IMR-90 (cell line): ENCODE measurements around the gene RUNX1. TPM values are rescaled to one million over a fixed set of nuclear protein-coding genes. Genes with fewer than 3 reads are reported as not detected.
A peak's percentile ranks its signal among the peaks of the same experiment; 100 is the strongest.

Source experiments
- ATAC-seq: fragments of 200-7000 bp; cut with Tn5 transposase; 2 replicates; pipeline ENCODE4 v1.9.1; 2020; ENCODE audit warnings: low read depth, mild to moderate bottlenecking, moderate library complexity
- BruUV-seq: library from RNA; stranded (reverse); fragments of 400-500 nt; replicated peaks from 2 replicates; lab custom pipeline; 2021; lab: Mats Ljungman, UMichigan
- CTCF ChIA-PET: fragments of 300-600 bp; formaldehyde crosslinking; extraction: SDS; loops from one replicate; lab custom pipeline; 2021; ENCODE audit warnings: antibody characterized with exemption; lab: Yijun Ruan, JAX
- POLR2A ChIA-PET: fragments of 300-600 bp; sonication (Branson Sonifier 250); formaldehyde crosslinking; loops from one replicate; lab custom pipeline; 2022; ENCODE audit warnings: antibody characterized with exemption; ENCODE audit not compliant: unreplicated experiment; lab: Charles Lee
- DNase-seq: peaks from one replicate; pipeline ENCODE4 v3.0.0; 2013
- H2AFZ ChIP-seq: replicated peaks from 2 replicates; pipeline ENCODE3; 2013; ENCODE audit warnings: low read length, mild to moderate bottlenecking; ENCODE audit not compliant: poor library complexity
- H2AK5ac ChIP-seq: 2 replicates; pipeline ENCODE4 v1.6.1; 2013; ENCODE audit warnings: low read depth, low read length, inconsistent platforms
- H2AK9ac ChIP-seq: replicated peaks from 2 replicates; pipeline ENCODE3; 2013; ENCODE audit warnings: mild to moderate bottlenecking, low read depth, low read length, moderate library complexity; ENCODE audit not compliant: poor library complexity
- H2BK120ac ChIP-seq: 2 replicates; pipeline ENCODE4 v1.6.1; 2013; ENCODE audit warnings: low read depth, low read length, inconsistent platforms
- H2BK15ac ChIP-seq: 3 replicates; pipeline ENCODE4 v1.6.1; 2013; ENCODE audit warnings: low read depth, low read length, inconsistent platforms
- H2BK20ac ChIP-seq: 2 replicates; pipeline ENCODE4 v1.6.1; 2013; ENCODE audit warnings: low read depth, mild to moderate bottlenecking, inconsistent platforms, low read length, moderate library complexity
- H2BK5ac ChIP-seq: 2 replicates; pipeline ENCODE4 v1.6.1; 2013; ENCODE audit warnings: mild to moderate bottlenecking, low read depth, low read length, inconsistent platforms; ENCODE audit not compliant: poor library complexity, severe bottlenecking
- H3K14ac ChIP-seq: replicated peaks from 2 replicates; pipeline ENCODE4 v1.6.1; 2013; ENCODE audit warnings: low read depth, low read length, inconsistent platforms
- H3K18ac ChIP-seq: 2 replicates; pipeline ENCODE4 v1.6.1; 2013; ENCODE audit warnings: low read depth, low read length, control low read depth
- H3K23ac ChIP-seq: 2 replicates; pipeline ENCODE4 v1.6.1; 2013; ENCODE audit warnings: low read depth, low read length, inconsistent platforms
- H3K27ac ChIP-seq: 2 replicates; pipeline ENCODE4 v1.5.1; 2013; ENCODE audit warnings: mild to moderate bottlenecking, control low read depth, low read length; ENCODE audit not compliant: insufficient read depth
- H3K27me3 ChIP-seq: 2 replicates; pipeline ENCODE4 v1.6.1; 2013; ENCODE audit warnings: low read length; ENCODE audit not compliant: control insufficient read depth, insufficient read depth
- H3K36me3 ChIP-seq: 2 replicates; pipeline ENCODE4 v1.6.1; 2013; ENCODE audit warnings: low read length, mixed read lengths; ENCODE audit not compliant: control insufficient read depth, insufficient read depth
- H3K4ac ChIP-seq: 2 replicates; pipeline ENCODE4 v1.6.1; 2013; ENCODE audit warnings: low read depth, low read length, inconsistent platforms
- H3K4me1 ChIP-seq: 2 replicates; pipeline ENCODE4 v1.6.1; 2013; ENCODE audit warnings: low read length, mixed read lengths; ENCODE audit not compliant: control insufficient read depth, insufficient read depth
- H3K4me2 ChIP-seq: 2 replicates; pipeline ENCODE4 v1.6.1; 2013; ENCODE audit warnings: low read depth, mild to moderate bottlenecking, control low read depth, low read length, moderate library complexity
- H3K4me3 ChIP-seq: 2 replicates; pipeline ENCODE4 v1.5.1; 2013; ENCODE audit warnings: low read depth, mild to moderate bottlenecking, control low read depth, low read length, moderate library complexity; ENCODE audit not compliant: insufficient read depth
- H3K56ac ChIP-seq: 2 replicates; pipeline ENCODE4 v1.6.1; 2013; ENCODE audit warnings: low read length, inconsistent platforms; ENCODE audit not compliant: insufficient read depth; ENCODE audit errors: extremely low read depth
- H3K79me1 ChIP-seq, 2 experiments: 2 replicates each; pipeline ENCODE4 v1.6.1; 2013; ENCODE audit warnings: low read length in 2 of 2, inconsistent platforms in 1 of 2, low read depth in 1 of 2
- H3K9ac ChIP-seq: 2 replicates; pipeline ENCODE4 v1.6.1; 2013; ENCODE audit warnings: low read depth, low read length, control low read depth
- H3K9me1 ChIP-seq: 2 replicates; pipeline ENCODE4 v1.6.1; 2013; ENCODE audit warnings: low read length, inconsistent platforms; ENCODE audit not compliant: insufficient read depth
- H3K9me3 ChIP-seq: 2 replicates; pipeline ENCODE4 v1.6.1; 2013; ENCODE audit warnings: low read length; ENCODE audit not compliant: control insufficient read depth, insufficient read depth
- H4K20me1 ChIP-seq: 2 replicates; pipeline ENCODE4 v1.6.1; 2013; ENCODE audit warnings: low read length, inconsistent platforms; ENCODE audit not compliant: insufficient read depth
- H4K5ac ChIP-seq: 2 replicates; pipeline ENCODE4 v1.6.1; 2013; ENCODE audit warnings: mild to moderate bottlenecking, low read depth, low read length, control low read depth
- H4K8ac ChIP-seq, 2 experiments: 2 replicates each; pipeline ENCODE4 v1.6.1; 2013; ENCODE audit warnings: low read depth in 2 of 2, low read length in 2 of 2, control low read depth in 1 of 2, inconsistent platforms in 1 of 2
- H4K91ac ChIP-seq: 2 replicates; pipeline ENCODE4 v1.6.1; 2013; ENCODE audit warnings: low read depth, low read length, inconsistent platforms; ENCODE audit not compliant: insufficient read depth
- CEBPB ChIP-seq: IDR thresholded peaks from 2 replicates; pipeline ENCODE4 v1.6.1; 2012; ENCODE audit warnings: low read depth, low read length, improper control_type of control experiment
- CHD1 ChIP-seq: IDR thresholded peaks from 2 replicates; pipeline ENCODE4 v1.6.1; 2012; ENCODE audit warnings: low read depth, low read length, improper control_type of control experiment
- NFE2L2 ChIP-seq: fragments of 150-350 bp; IDR thresholded peaks from 2 replicates; pipeline ENCODE4 v1.6.1; 2016; ENCODE audit warnings: low read depth, mild to moderate bottlenecking, low read length
- POLR2A ChIP-seq: IDR thresholded peaks from 2 replicates; pipeline ENCODE4 v1.6.1; 2012; ENCODE audit warnings: mild to moderate bottlenecking, low read depth, low read length
- RCOR1 ChIP-seq: IDR thresholded peaks from 2 replicates; pipeline ENCODE4 v1.6.1; 2012; ENCODE audit warnings: mild to moderate bottlenecking, low read length, improper control_type of control experiment; ENCODE audit not compliant: insufficient replicate concordance
- RFX5 ChIP-seq: IDR thresholded peaks from 2 replicates; pipeline ENCODE4 v1.8.0; 2012; ENCODE audit warnings: low read depth, mild to moderate bottlenecking, low read length, moderate library complexity
- WGBS, 2 experiments: methylation state at CpG; one replicate each; pipeline versions ENCODE4 v1.1.5 to v1.1.7; 2013; ENCODE audit warnings: missing lambda C conversion rate in 2 of 2; ENCODE audit not compliant: insufficient read length in 1 of 2; ENCODE audit errors: extremely low coverage in 2 of 2; 5-methylcytosine and 5-hydroxymethylcytosine counted together
- dilution Hi-C: fragments of 300-500 bp; cut with HindIII; formaldehyde crosslinking; loops from one replicate; pipeline ENCODE4 v1.14.3; 2018; ENCODE audit warnings: low sequenced_read_pairs; ENCODE audit not compliant: unreplicated experiment
- in situ Hi-C: fragments of 300-500 bp; cut with MboI; formaldehyde crosslinking; loops from 3 replicates; pipeline ENCODE4 v1.14.3; 2019; ENCODE audit warnings: low sequenced_read_pairs, inconsistent platforms, mixed read lengths
- intact Hi-C: fragments of 100-400 bp; cut with micrococcal nuclease; formaldehyde crosslinking; loops from 2 replicates; pipeline ENCODE4 v1.10.0; 2022
- polyA plus RNA-seq, 3 experiments: library from polyadenylated mRNA; depleted of rRNA; stranded (reverse); fragments of >200 nt; gene quantifications; 2 replicates each; pipeline ENCODE4 v1.2.3, GENCODE V29; 2012; ENCODE audit warnings: low replicate concordance in 1 of 3
- total RNA-seq: library from RNA; depleted of rRNA; stranded (reverse); fragments of >200 nt; gene quantifications from 2 replicates; pipeline ENCODE4 v1.2.3, GENCODE V29; 2012
- TF ChIP-seq, protein P1 (sequence below): conservative IDR thresholded peaks from 2 replicates; pipeline ENCODE4 v1.5.1; 2012; ENCODE audit warnings: mild to moderate bottlenecking, low read depth, low read length, improper control_type of control experiment
- TF ChIP-seq, protein P2 (sequence below): fragments of 150-350 bp; IDR thresholded peaks from 2 replicates; pipeline ENCODE4 v1.6.1; 2017; ENCODE audit warnings: mild to moderate bottlenecking, antibody characterized with exemption, low read length, low read depth

The RUNX1 gene
- total and polyA plus RNA-seq, 2 of the 4 experiments (the other 2 are of a cell fraction): 34.5 to 56.5 TPM

DNA sequence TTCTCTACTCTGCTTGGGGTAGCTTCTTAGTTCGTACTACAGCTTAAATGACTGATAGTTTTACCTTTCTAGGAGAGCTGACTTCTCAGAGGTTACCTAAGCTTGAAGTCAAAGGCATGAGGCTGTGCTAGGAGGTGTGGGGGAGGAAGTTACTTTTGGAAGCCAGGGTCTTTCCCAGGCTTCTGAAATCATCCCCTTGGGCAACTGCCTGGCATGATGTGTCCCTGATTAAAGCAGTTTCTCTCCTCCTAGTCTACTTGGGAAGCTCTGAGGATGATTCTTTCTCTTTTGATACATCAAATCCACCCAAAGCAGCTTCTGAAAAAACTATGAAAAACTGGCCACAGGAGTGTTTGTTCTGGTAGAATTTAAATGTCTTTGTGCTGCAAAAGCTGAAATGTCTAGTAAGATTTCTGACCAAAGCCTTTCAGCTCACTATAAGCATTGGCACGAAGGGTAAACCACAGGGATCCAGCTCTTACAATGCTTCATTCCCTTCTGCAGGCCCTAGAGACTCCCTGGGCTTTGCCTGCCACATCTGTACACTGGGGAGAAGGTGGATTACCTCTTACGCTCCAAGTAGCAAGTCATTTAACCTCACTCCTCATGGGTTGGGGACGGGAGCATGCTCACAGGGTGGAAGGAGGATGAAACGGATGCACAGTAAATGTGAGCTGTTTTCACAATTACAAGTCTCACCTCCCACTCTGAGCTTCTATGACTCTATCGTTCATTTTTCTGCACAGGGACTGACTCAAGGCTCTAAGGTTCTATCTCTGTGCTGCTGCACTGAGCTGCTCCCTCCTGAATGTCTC lies 59.6 kb downstream of the RUNX1 start (continued):
- TF ChIP-seq, protein P1, sequence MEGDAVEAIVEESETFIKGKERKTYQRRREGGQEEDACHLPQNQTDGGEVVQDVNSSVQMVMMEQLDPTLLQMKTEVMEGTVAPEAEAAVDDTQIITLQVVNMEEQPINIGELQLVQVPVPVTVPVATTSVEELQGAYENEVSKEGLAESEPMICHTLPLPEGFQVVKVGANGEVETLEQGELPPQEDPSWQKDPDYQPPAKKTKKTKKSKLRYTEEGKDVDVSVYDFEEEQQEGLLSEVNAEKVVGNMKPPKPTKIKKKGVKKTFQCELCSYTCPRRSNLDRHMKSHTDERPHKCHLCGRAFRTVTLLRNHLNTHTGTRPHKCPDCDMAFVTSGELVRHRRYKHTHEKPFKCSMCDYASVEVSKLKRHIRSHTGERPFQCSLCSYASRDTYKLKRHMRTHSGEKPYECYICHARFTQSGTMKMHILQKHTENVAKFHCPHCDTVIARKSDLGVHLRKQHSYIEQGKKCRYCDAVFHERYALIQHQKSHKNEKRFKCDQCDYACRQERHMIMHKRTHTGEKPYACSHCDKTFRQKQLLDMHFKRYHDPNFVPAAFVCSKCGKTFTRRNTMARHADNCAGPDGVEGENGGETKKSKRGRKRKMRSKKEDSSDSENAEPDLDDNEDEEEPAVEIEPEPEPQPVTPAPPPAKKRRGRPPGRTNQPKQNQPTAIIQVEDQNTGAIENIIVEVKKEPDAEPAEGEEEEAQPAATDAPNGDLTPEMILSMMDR: no peak
- no peak for TF ChIP-seq POLR2A

DNA sequence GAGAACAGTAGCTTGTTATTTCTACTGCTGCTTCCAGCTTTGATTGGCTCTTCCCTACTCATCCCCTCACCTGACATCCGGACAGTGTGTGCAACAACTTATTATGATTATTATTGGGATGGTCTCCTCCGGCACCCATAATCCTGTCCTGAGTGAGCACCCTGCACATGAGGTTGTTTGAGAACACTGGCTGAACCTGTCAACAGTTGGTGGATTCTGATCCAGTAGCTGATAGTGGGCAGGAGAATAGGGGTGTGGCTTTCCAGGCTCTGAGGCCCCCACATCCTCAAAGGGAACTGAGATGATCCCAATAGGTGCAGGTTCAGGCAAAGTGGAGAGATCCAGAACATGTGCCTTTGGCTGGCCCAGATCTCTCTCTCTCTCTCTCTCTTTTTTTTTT lies 60.5 kb downstream of the RUNX1 start:
- Histone ChIP-seq H2BK15ac (0 out of 3 replicates have a peak overlapping the region, but pooled peaks have one; percentile 50), H3K4me2 (no peak overlapping the region), H3K27ac (no peak overlapping the region), H2BK20ac (peak overlapping the region; percentile 9; the same call in 1 of the 2 replicates), H3K18ac (no peak overlapping the region), H3K9ac (no peak overlapping the region), H3K79me1 (peaks cover 0 to 24% of the 10 kb centered on the region in 2 experiments; a peak in 2 of 4 replicates), H2BK120ac (peak overlapping the region; percentile 85; the same call in 1 of the 2 replicates), H3K36me3 (no peaks in the 10 kb centered on the region), H3K9me3 (no peaks in the 10 kb centered on the region), H3K9me1 (peaks cover 23% of the 10 kb centered on the region), H2AFZ (no peak overlapping the region), H3K56ac (no peak overlapping the region), H4K8ac (no peak overlapping the region), H4K5ac (no peak overlapping the region), H3K23ac (peak overlapping the region; percentile 16; the same call in 1 of the 2 replicates), H3K4me3 (no peak overlapping the region), H2BK5ac (no peak overlapping the region), H4K20me1 (no peaks in the 10 kb centered on the region), H3K14ac (no peak overlapping the region), H2AK9ac (no peak overlapping the region), H3K4me1 (peaks cover 11% of the 10 kb centered on the region), H2AK5ac (peak overlapping the region; percentile 70), H3K27me3 (no peaks in the 10 kb centered on the region), H4K91ac (peak overlapping the region; percentile 27; the same call in 1 of the 2 replicates), H3K4ac (peak overlapping the region; percentile 58; the same call in 1 of the 2 replicates)
- intact Hi-C loops (no loop called here), in situ Hi-C loops (no loop called here), dilution Hi-C loops (no loop called here)
- ChIA-PET POLR2A (no interaction called here), CTCF (no interaction called here)
- BruUV-seq: no TSS peak
- DNase-seq (no peak), ATAC-seq (no peak)
- WGBS, 2 experiments: no CpG with 5 or more reads among the region's 2 CpGs
- TF ChIP-seq, protein P1: no peak
- TF ChIP-seq CHD1 (no peak), RFX5 (no peak), NFE2L2 (no peak), RCOR1 (no peak), CEBPB (no peak)
- TF ChIP-seq, protein P2, sequence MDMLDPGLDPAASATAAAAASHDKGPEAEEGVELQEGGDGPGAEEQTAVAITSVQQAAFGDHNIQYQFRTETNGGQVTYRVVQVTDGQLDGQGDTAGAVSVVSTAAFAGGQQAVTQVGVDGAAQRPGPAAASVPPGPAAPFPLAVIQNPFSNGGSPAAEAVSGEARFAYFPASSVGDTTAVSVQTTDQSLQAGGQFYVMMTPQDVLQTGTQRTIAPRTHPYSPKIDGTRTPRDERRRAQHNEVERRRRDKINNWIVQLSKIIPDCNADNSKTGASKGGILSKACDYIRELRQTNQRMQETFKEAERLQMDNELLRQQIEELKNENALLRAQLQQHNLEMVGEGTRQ: no peak
